Hepatocyte (in vitro differentiated cells): ENCODE measurements around the gene ZNF44.

Source experiments
- EZH2phosphoT487 ChIP-seq: fragments of 200-600 bp; sonication (generic); IDR thresholded peaks from one replicate; pipeline ENCODE4 v1.6.1; 2018; ENCODE audit warnings: antibody characterized with exemption, mild to moderate bottlenecking, low read depth, moderate library complexity; ENCODE audit not compliant: unreplicated experiment, severe bottlenecking
- TF ChIP-seq, protein P1 (sequence below): fragments of 200-600 bp; sonication (generic); IDR thresholded peaks from 2 replicates; pipeline ENCODE4 v1.5.1; 2016; ENCODE audit warnings: antibody characterized with exemption, mild to moderate bottlenecking; ENCODE audit not compliant: poor library complexity

DNA sequence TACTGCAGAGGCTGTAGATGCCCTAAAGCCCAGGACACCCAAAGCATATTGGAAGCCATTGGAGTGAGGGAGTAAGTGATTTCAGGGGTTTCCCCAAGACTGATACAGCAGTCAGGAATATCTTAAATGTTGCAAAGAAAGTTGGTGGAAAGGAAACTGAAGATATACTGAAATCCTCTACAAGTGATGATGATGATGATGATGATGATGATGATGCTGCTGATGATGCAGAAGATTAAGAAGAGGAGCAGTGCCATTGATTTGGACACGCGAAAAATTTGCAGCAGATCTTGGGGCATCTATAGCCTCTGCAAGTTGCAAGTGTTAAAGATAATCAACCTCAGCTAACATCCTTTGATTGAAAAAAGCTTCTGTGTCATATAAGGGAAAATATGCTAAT lies 23.8 kb downstream of the ZNF44 start:
- TF ChIP-seq, protein P1, sequence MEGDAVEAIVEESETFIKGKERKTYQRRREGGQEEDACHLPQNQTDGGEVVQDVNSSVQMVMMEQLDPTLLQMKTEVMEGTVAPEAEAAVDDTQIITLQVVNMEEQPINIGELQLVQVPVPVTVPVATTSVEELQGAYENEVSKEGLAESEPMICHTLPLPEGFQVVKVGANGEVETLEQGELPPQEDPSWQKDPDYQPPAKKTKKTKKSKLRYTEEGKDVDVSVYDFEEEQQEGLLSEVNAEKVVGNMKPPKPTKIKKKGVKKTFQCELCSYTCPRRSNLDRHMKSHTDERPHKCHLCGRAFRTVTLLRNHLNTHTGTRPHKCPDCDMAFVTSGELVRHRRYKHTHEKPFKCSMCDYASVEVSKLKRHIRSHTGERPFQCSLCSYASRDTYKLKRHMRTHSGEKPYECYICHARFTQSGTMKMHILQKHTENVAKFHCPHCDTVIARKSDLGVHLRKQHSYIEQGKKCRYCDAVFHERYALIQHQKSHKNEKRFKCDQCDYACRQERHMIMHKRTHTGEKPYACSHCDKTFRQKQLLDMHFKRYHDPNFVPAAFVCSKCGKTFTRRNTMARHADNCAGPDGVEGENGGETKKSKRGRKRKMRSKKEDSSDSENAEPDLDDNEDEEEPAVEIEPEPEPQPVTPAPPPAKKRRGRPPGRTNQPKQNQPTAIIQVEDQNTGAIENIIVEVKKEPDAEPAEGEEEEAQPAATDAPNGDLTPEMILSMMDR: no peak
- no peak for TF ChIP-seq EZH2phosphoT487
